ENCODE results near the gene AGAP1. TPM values are rescaled to one million over a fixed set of nuclear protein-coding genes. Genes with fewer than 3 reads are reported as not detected.

Gene AGAP1
- total RNA-seq, 2 donors from 2014 or later: 19.1 to 20.8 TPM

DNA sequence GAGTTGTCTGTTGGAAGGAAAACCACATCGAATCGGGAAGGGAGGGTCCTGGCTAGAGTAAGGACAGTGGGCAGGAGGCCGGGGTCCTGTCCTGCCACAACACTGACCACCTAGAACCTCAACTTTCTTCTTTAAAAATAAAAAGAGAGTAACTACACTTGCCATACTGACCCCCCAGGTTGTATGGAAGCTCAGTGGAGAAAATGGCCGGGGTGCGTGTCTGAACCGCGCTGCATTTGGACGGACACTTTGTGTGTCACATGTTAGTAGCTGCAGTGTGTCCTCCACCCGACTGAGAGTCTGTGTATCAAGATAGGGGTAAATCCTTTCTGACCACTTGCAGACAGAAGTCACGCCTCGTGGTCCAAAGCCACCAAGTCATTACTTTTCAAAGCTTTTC is 587.3 kb downstream of the AGAP1 start:
- Histone ChIP-seq H3K27ac (no peak overlapping the region), H3K9me3 (no peaks in the 10 kb centered on the region), H3K4me1 (ENCODE audit: control insufficient read depth in 1 of 2, low read depth in 2 of 2) (peaks cover 2 to 9% of the 10 kb centered on the region in 2 donors), H3K4me3 (no peak overlapping the region), H3K27me3 (replicated peaks; ENCODE audit: insufficient read depth) (no peaks in the 10 kb centered on the region), H3K36me3 (no peaks in the 10 kb centered on the region)
- DNase-seq (ENCODE audit: low spot score): no peak
- ATAC-seq (ENCODE audit: insufficient number of reproducible peaks, low FRiP score, low read depth): no peak
- TF ChIP-seq, protein P1, sequence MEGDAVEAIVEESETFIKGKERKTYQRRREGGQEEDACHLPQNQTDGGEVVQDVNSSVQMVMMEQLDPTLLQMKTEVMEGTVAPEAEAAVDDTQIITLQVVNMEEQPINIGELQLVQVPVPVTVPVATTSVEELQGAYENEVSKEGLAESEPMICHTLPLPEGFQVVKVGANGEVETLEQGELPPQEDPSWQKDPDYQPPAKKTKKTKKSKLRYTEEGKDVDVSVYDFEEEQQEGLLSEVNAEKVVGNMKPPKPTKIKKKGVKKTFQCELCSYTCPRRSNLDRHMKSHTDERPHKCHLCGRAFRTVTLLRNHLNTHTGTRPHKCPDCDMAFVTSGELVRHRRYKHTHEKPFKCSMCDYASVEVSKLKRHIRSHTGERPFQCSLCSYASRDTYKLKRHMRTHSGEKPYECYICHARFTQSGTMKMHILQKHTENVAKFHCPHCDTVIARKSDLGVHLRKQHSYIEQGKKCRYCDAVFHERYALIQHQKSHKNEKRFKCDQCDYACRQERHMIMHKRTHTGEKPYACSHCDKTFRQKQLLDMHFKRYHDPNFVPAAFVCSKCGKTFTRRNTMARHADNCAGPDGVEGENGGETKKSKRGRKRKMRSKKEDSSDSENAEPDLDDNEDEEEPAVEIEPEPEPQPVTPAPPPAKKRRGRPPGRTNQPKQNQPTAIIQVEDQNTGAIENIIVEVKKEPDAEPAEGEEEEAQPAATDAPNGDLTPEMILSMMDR (IDR thresholded peaks at IDR 0.05): no peak

DNA sequence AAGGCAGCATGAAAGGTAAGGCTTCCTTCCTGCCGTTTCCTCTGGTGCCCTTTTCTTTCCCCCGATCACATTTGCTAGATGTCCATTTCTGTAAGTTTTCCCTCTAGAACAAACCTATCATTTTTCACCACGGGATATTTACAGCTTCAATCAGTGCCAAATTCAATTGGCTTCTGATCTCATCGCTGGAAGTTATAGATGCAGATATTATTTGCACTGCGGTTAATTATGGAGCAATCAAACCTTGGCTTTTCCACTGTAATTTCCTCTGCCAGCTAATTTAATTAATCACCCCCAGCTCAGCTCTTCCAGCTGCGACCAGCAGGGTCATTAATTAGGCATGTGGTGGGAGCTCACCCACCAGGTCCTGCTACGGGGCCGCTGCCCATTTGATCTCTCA is 588.2 kb downstream of the AGAP1 start:
- Histone ChIP-seq H3K27me3 (replicated peaks; ENCODE audit: insufficient read depth) (no peaks in the 10 kb centered on the region), H3K4me1 (ENCODE audit: control insufficient read depth in 1 of 2, low read depth in 2 of 2) (peaks cover 4 to 13% of the 10 kb centered on the region in 2 donors), H3K4me3 (no peak overlapping the region), H3K9me3 (no peaks in the 10 kb centered on the region), H3K36me3 (no peaks in the 10 kb centered on the region), H3K27ac (no peak overlapping the region)
- TF ChIP-seq, protein P1 (IDR thresholded peaks at IDR 0.05): no peak
- DNase-seq (ENCODE audit: low spot score) (no peak), ATAC-seq (ENCODE audit: insufficient number of reproducible peaks, low FRiP score, low read depth) (no peak)

DNA sequence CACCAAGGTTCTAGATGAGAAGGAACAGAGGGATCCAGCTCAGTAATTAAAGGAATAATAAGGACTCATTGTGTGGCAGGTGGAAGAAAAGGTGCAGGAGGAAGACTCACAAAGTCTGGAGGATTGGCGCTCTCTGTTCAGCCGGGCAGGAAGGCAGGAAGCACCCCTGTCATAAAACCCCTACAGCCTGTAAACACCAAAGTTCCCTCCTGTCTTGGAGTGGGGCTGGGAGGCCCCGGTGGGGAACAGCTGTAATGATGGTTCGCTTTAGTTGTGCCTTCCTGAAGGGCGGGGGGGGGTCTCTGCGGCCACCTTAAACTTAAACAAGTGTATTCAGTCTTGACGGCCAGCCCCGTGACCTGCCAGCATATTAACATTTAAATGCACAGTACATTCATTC is 590.1 kb downstream of the AGAP1 start:
- DNase-seq (ENCODE audit: low spot score): no peak
- TF ChIP-seq, protein P1 (IDR thresholded peaks at IDR 0.05): no peak

DNA sequence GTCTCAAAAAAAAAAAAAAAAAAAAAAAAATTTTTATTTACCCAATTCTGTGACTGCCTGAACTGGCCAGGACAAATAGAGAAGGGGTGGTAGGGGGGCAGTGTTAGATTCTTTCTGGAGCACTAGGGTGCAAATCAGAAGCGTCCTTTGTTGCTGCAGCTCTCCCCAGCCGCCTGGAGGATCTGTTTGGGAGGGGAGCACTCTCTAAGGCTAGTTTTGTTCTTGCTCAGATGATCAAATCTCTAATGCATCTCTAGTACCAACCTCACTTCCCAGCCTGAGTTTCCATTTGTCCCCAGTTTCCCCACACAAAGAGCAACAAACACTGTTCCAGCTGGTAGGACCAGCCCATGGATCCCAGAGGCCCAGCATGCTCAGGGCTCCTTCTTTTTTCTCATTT is 591.4 kb downstream of the AGAP1 start:
- TF ChIP-seq, protein P1 (IDR thresholded peaks at IDR 0.05): no peak
- Histone ChIP-seq H3K9me3 (no peaks in the 10 kb centered on the region), H3K4me3 (no peak overlapping the region), H3K27ac (no peak overlapping the region), H3K4me1 (ENCODE audit: control insufficient read depth in 1 of 2, low read depth in 2 of 2) (peaks cover 4 to 13% of the 10 kb centered on the region in 2 donors), H3K36me3 (no peaks in the 10 kb centered on the region), H3K27me3 (replicated peaks; ENCODE audit: insufficient read depth) (no peaks in the 10 kb centered on the region)
- ATAC-seq (ENCODE audit: insufficient number of reproducible peaks, low FRiP score, low read depth) (no peak), DNase-seq (ENCODE audit: low spot score) (no peak)

More for the DNA sequence above, 590.1 kb downstream of the AGAP1 start:
- Histone ChIP-seq H3K27ac (no peak overlapping the region), H3K36me3 (no peaks in the 10 kb centered on the region), H3K27me3 (replicated peaks; ENCODE audit: insufficient read depth) (no peaks in the 10 kb centered on the region), H3K4me1 (ENCODE audit: control insufficient read depth in 1 of 2, low read depth in 2 of 2) (peaks cover 4 to 13% of the 10 kb centered on the region in 2 donors), H3K9me3 (no peaks in the 10 kb centered on the region), H3K4me3 (no peak overlapping the region)
- no peak for ATAC-seq (ENCODE audit: insufficient number of reproducible peaks, low FRiP score, low read depth)

DNA sequence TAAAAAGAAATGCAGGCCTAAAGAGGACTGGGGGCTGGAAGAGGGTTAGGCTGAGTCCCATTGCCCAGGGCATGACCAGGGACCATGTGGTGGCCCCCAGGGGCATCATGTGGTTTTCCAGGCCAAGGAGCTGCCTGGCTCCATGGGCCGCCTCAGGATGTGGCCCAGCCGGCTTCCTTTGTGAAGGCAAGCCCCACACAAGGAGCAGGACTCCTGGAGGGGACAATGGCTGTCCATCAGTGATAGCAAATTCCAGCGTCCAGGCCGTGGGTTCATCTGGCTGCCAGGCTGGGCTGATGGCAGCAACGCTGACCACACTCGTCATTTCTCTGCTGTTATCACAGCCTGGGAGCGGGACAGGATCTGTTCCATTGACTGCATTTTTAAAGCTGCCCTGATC is 591.8 kb downstream of the AGAP1 start:
- TF ChIP-seq, protein P1 (IDR thresholded peaks at IDR 0.05): no peak
- Histone ChIP-seq H3K4me3 (no peak overlapping the region), H3K4me1 (ENCODE audit: control insufficient read depth in 1 of 2, low read depth in 2 of 2) (peaks cover 4 to 13% of the 10 kb centered on the region in 2 donors), H3K9me3 (no peaks in the 10 kb centered on the region), H3K36me3 (no peaks in the 10 kb centered on the region), H3K27ac (no peak overlapping the region), H3K27me3 (replicated peaks; ENCODE audit: insufficient read depth) (no peaks in the 10 kb centered on the region)
- no peak for DNase-seq (ENCODE audit: low spot score)
- ATAC-seq (ENCODE audit: insufficient number of reproducible peaks, low FRiP score, low read depth): no peak

Data from thoracic aorta (tissue), 2 donors.